GM12878 (cell line): ENCODE results near the gene KLHL24. TPM values are rescaled to one million over a fixed set of nuclear protein-coding genes. Genes with fewer than 3 reads are reported as not detected.

Experiments
- BHLHE40 ChIP-seq, 2 experiments: fragments of 450-650 bp in 1 of 2; IDR thresholded peaks; 2 replicates each; pipeline ENCODE4 v1.6.1; 2011 to 2017; ENCODE audit warnings: low read depth in 2 of 2, borderline replicate concordance in 1 of 2, improper control_type of control experiment in 1 of 2, low read length in 1 of 2, mild to moderate bottlenecking in 1 of 2
- BMI1 ChIP-seq: fragments of 450-650 bp; IDR thresholded peaks from 2 replicates; pipeline ENCODE4 v1.6.1; 2016; ENCODE audit warnings: mild to moderate bottlenecking, moderate library complexity, borderline replicate concordance
- CHD2 ChIP-seq: IDR thresholded peaks from 2 replicates; pipeline ENCODE4 v1.6.1; 2011; ENCODE audit warnings: low read depth, low read length, improper control_type of control experiment, borderline replicate concordance
- CHD4 ChIP-seq: fragments of 200-600 bp; sonication (generic); IDR thresholded peaks from 2 replicates; pipeline ENCODE4 v1.6.1; 2016; ENCODE audit warnings: mild to moderate bottlenecking
- CTCF ChIP-seq, 3 experiments: IDR thresholded peaks in 2 of 3; conservative IDR thresholded peaks in 1 of 3; 2 replicates each; pipeline ENCODE4 v1.5.1; 2011; ENCODE audit warnings: low read depth in 3 of 3, low read length in 3 of 3, mild to moderate bottlenecking in 3 of 3, control low read depth in 2 of 3, moderate library complexity in 2 of 3, inconsistent platforms in 1 of 3, mixed read lengths in 1 of 3; ENCODE audit not compliant: control insufficient read depth in 2 of 3, insufficient read depth in 1 of 3; ENCODE audit errors: extremely low read depth in 1 of 3
- E2F8 ChIP-seq: fragments of 450-650 bp; IDR thresholded peaks from 2 replicates; pipeline ENCODE4 v1.6.1; 2018; ENCODE audit warnings: mild to moderate bottlenecking, low read depth, moderate library complexity; ENCODE audit not compliant: partially characterized antibody
- ETV6 ChIP-seq, 2 experiments: fragments of 450-650 bp in 1 of 2; IDR thresholded peaks in 1 of 2; conservative IDR thresholded peaks in 1 of 2; 2 replicates each; pipeline ENCODE4 v1.6.1; 2014; ENCODE audit warnings: antibody characterized with exemption in 1 of 2, borderline replicate concordance in 1 of 2, low read depth in 1 of 2, mild to moderate bottlenecking in 1 of 2, moderate library complexity in 1 of 2
- HCFC1 ChIP-seq: fragments of 150-350 bp; IDR thresholded peaks from 2 replicates; pipeline ENCODE4 v1.6.1; 2014; ENCODE audit warnings: low read length
- HDAC2 ChIP-seq: fragments of 200-600 bp; sonication (generic); IDR thresholded peaks from 2 replicates; pipeline ENCODE4 v1.6.1; 2017
- HDGF ChIP-seq: fragments of 450-650 bp; IDR thresholded peaks from 2 replicates; pipeline ENCODE4 v1.6.1; 2016; ENCODE audit warnings: antibody characterized with exemption
- IKZF2 ChIP-seq, 2 experiments: fragments of 450-650 bp; IDR thresholded peaks; 2 replicates each; pipeline ENCODE4 v1.6.1; 2017; ENCODE audit warnings: mild to moderate bottlenecking in 2 of 2, moderate library complexity in 2 of 2
- IRF4 ChIP-seq: IDR thresholded peaks from 2 replicates; pipeline ENCODE4 v1.6.1; 2011; ENCODE audit warnings: low read depth, low read length
- LARP7 ChIP-seq: fragments of 450-650 bp; IDR thresholded peaks from 2 replicates; pipeline ENCODE4 v1.6.1; 2017; ENCODE audit warnings: mild to moderate bottlenecking
- NR2F1 ChIP-seq: fragments of 450-650 bp; conservative IDR thresholded peaks from 2 replicates; pipeline ENCODE4 v1.6.1; 2017; ENCODE audit warnings: mild to moderate bottlenecking
- PBX3 ChIP-seq: IDR thresholded peaks from 2 replicates; pipeline ENCODE4 v1.6.1; 2011; ENCODE audit warnings: mild to moderate bottlenecking, low read depth, low read length, moderate library complexity; ENCODE audit not compliant: insufficient replicate concordance
- POLR2AphosphoS2 ChIP-seq: IDR thresholded peaks from 2 replicates; pipeline ENCODE4 v1.6.1; 2011; ENCODE audit warnings: low read depth, mild to moderate bottlenecking, low read length, improper control_type of control experiment, moderate library complexity
- RB1 ChIP-seq: fragments of 450-650 bp; formaldehyde crosslinking; IDR thresholded peaks from 2 replicates; pipeline ENCODE4 v1.6.1; 2017; ENCODE audit warnings: mild to moderate bottlenecking, borderline replicate concordance
- SMARCA5 ChIP-seq: fragments of 450-650 bp; IDR thresholded peaks from 2 replicates; pipeline ENCODE4 v1.6.1; 2017; ENCODE audit warnings: mild to moderate bottlenecking
- USF2 ChIP-seq: IDR thresholded peaks from 2 replicates; pipeline ENCODE4 v1.6.1; 2011; ENCODE audit warnings: low read depth, low read length, improper control_type of control experiment, borderline replicate concordance
- polyA plus RNA-seq, 11 experiments: library from polyadenylated mRNA; depleted of rRNA in 4 of 11; unstranded in 6 of 11; stranded (reverse) in 5 of 11; fragments of >200 nt; fragmentation: Nextera tagmentation in 4 of 11; fragmentation: Illumina TruSeq in 1 of 11; extraction: Ambion mirVana in 4 of 11; extraction: Trizol in 1 of 11; gene quantifications; 1 replicate in 1 of 11; 2 replicates in 10 of 11; pipeline versions ENCODE4 v1.2.1 to v1.2.3, GENCODE V29; 2011 to 2016; ENCODE audit warnings: inconsistent platforms in 2 of 11, missing spikeins in 2 of 11, low read depth in 1 of 11
- total RNA-seq, 4 experiments: library from RNA; depleted of rRNA in 3 of 4; stranded (reverse); fragments of >200 nt in 3 of 4; fragmentation: Illumina TruSeq in 1 of 4; extraction: Trizol in 1 of 4; gene quantifications; 2 replicates each; pipeline versions ENCODE4 v1.2.1 to v1.2.3, GENCODE V29; 2013 to 2021

The KLHL24 gene
- total and polyA plus RNA-seq, 10 of the 15 experiments (the other 5 are each of a cell fraction or from before 2014, with no cell fraction given): 0.91 to 24.3 (median 5.3) TPM

GRCh38 chr3:183697610-183698317 lies 62.3 kb downstream of the KLHL24 start, which contains the start of gene YEATS2 (continued):
- no peak for TF ChIP-seq CTCF (IDR thresholded peaks at IDR 0.05 in 2 of 3, conservative IDR thresholded peaks at IDR 0.05 in 1 of 3; ENCODE audit: control insufficient read depth in 2 of 3, extremely low read depth in 1 of 3, insufficient read depth in 1 of 3, low read depth in 3 of 3, low read length in 3 of 3)
- TF ChIP-seq PBX3: no peak
- TF ChIP-seq SMARCA5: 0 out of 2 replicates have a peak, but pooled peaks have one; percentile 40
- TF ChIP-seq POLR2AphosphoS2: 0 out of 2 replicates have a peak, but pooled peaks have one; percentile 66
- TF ChIP-seq CHD2: peak; percentile 64
- no peak for TF ChIP-seq E2F8
- peak; percentile 95 to 99 for TF ChIP-seq BHLHE40 (IDR thresholded peaks at IDR 0.05; ENCODE audit: borderline replicate concordance in 1 of 2, low read depth in 2 of 2, low read length in 1 of 2)
- peak; percentile 94 for TF ChIP-seq LARP7
- no peak for TF ChIP-seq IRF4
- TF ChIP-seq HDGF: no peak
- TF ChIP-seq BMI1: no peak
- TF ChIP-seq RB1: peak; percentile 94; the same call in 1 of the 2 replicates
- no peak; the same call in 1 of the 2 replicates for TF ChIP-seq HCFC1
- TF ChIP-seq CHD4: no peak
- peak; percentile 86 for TF ChIP-seq NR2F1
- TF ChIP-seq IKZF2 (IDR thresholded peaks at IDR 0.05): 0 out of 4 replicates have a peak, but pooled peaks have one; percentile 14 to 20
- 0 out of 2 replicates have a peak, but pooled peaks have one; percentile 66 for TF ChIP-seq HDAC2
- no peak for TF ChIP-seq ETV6 (conservative IDR thresholded peaks at IDR 0.05 in 1 of 2, IDR thresholded peaks at IDR 0.05 in 1 of 2; ENCODE audit: borderline replicate concordance in 1 of 2, low read depth in 1 of 2)
- TF ChIP-seq USF2: no peak
